Esophagus muscularis mucosa (tissue), 4 donors: Measurements from ENCODE around the gene XPA. TPM values are rescaled to one million over a fixed set of nuclear protein-coding genes. Genes with fewer than 3 reads are reported as not detected.

ENCODE experiments used
- DNase-seq: peaks from one replicate; pipeline ENCODE4 v3.0.0-alpha.2; 2017; ENCODE audit errors: extremely low spot score
- H3K27ac ChIP-seq, 4 donors: fragments of 200-600 bp; sonication (generic); replicated peaks in 1 of 4; 1 replicate in 3 of 4; 2 replicates in 1 of 4; pipeline ENCODE4 v1.5.1; 2016 to 2019; ENCODE audit warnings: mild to moderate bottlenecking in 1 of 4
- H3K27me3 ChIP-seq, 4 donors: fragments of 200-600 bp; sonication (generic); one replicate each; pipeline versions ENCODE4 v1.5.1 to v1.6.0; 2016 to 2019
- H3K36me3 ChIP-seq, 4 donors: fragments of 200-600 bp; sonication (generic); one replicate each; pipeline ENCODE4 v1.5.1; 2016 to 2019
- H3K4me1 ChIP-seq, 4 donors: fragments of 200-600 bp; sonication (generic); one replicate each; pipeline ENCODE4 v1.5.1; 2016 to 2019
- H3K4me3 ChIP-seq, 4 donors: fragments of 200-600 bp; sonication (generic); 1 replicate in 2 of 4; 2 replicates in 2 of 4; pipeline ENCODE4 v1.5.1; 2016 to 2019; ENCODE audit warnings: mild to moderate bottlenecking in 4 of 4, moderate library complexity in 1 of 4
- H3K9me3 ChIP-seq, 4 donors: fragments of 200-600 bp; sonication (generic); 1 replicate in 3 of 4; 2 replicates in 1 of 4; pipeline ENCODE4 v1.5.1; 2016 to 2019
- CTCF ChIP-seq, 3 experiments: fragments of 200-600 bp in 2 of 3; fragments of 450-650 bp in 1 of 3; sonication (generic) in 2 of 3; IDR thresholded peaks; one replicate each; pipeline ENCODE4 v1.5.1; 2017 to 2019; ENCODE audit warnings: antibody characterized with exemption in 3 of 3, mild to moderate bottlenecking in 2 of 3, moderate library complexity in 1 of 3
- EP300 ChIP-seq: sonication (generic); formaldehyde crosslinking; IDR thresholded peaks from one replicate; pipeline ENCODE4 v1.6.1; 2017; ENCODE audit warnings: antibody characterized with exemption
- POLR2A ChIP-seq: fragments of 450-650 bp; IDR thresholded peaks from one replicate; pipeline ENCODE4 v1.6.1; 2017; ENCODE audit warnings: antibody characterized with exemption, moderate library complexity, mild to moderate bottlenecking, low read depth
- POLR2AphosphoS5 ChIP-seq, 2 donors: sonication (generic); formaldehyde crosslinking; IDR thresholded peaks; one replicate each; pipeline ENCODE4 v1.6.1; 2017; ENCODE audit warnings: antibody characterized with exemption in 2 of 2
- WGBS: methylation state at CpG from one replicate; pipeline ENCODE4 v1.1.5; 2018; 5-methylcytosine and 5-hydroxymethylcytosine counted together
- intact Hi-C: fragments of 100-400 bp; cut with DNase I; formaldehyde crosslinking; loops from one replicate; pipeline ENCODE4 v1.15.1; 2023
- total RNA-seq, 4 donors: library from RNA; depleted of rRNA; stranded (reverse); fragments of >200 nt; gene quantifications; one replicate each; pipeline versions ENCODE4 v1.1.0 to v1.2.1, GENCODE V29; 2016

The XPA gene
- total RNA-seq, 4 donors from 2014 or later: 21.2 to 27.1 (median 22.9) TPM

GRCh38 chr9:97726716-97727115 is 29.6 kb upstream of the XPA start:
- WGBS: 93% methylated on average over 3 of the region's 5 CpGs
- DNase-seq: no peak
- H3K4me3 ChIP-seq: no peak overlapping the region
- H3K9me3 ChIP-seq: peaks cover 0 to 8% (median 2%) of the 10 kb centered on the region in 4 donors
- no peaks in the 10 kb centered on the region for H3K4me1 ChIP-seq
- no peak overlapping the region for H3K27ac ChIP-seq
- H3K27me3 ChIP-seq: peaks cover 0 to 4% (median 0%) of the 10 kb centered on the region in 4 donors
- intact Hi-C loops: no loop called here
- no peaks in the 10 kb centered on the region for H3K36me3 ChIP-seq
- no peak for TF ChIP-seq CTCF (IDR thresholded peaks at IDR 0.05)
- no peak for TF ChIP-seq EP300
- TF ChIP-seq POLR2A: no peak
- no peak for TF ChIP-seq POLR2AphosphoS5 (IDR thresholded peaks at IDR 0.05)

GRCh38 chr9:97723819-97724218 is 26.7 kb upstream of the XPA start:
- H3K9me3 ChIP-seq: peaks cover 0 to 5% (median 0%) of the 10 kb centered on the region in 4 donors
- TF ChIP-seq CTCF (IDR thresholded peaks at IDR 0.05): no peak
- TF ChIP-seq EP300: no peak
- no peak overlapping the region for H3K27ac ChIP-seq
- H3K36me3 ChIP-seq: no peaks in the 10 kb centered on the region
- intact Hi-C loops: no loop called here
- H3K4me1 ChIP-seq: peaks cover 0 to 4% (median 2%) of the 10 kb centered on the region in 4 donors
- no peak for DNase-seq
- no peaks in the 10 kb centered on the region for H3K27me3 ChIP-seq
- H3K4me3 ChIP-seq: no peak overlapping the region
- WGBS: 79% methylated on average over 2 of the region's 2 CpGs

- Histone ChIP-seq H3K27me3 (no peaks in the 10 kb centered on the region), H3K36me3 (no peaks in the 10 kb centered on the region), H3K4me3 (no peak overlapping the region), H3K4me1 (peaks cover 0 to 4% (median 2%) of the 10 kb centered on the region in 4 donors), H3K27ac (no peak overlapping the region), H3K9me3 (peaks cover 0 to 5% (median 0%) of the 10 kb centered on the region in 4 donors)
- WGBS: 64% methylated on average over 2 of the region's 2 CpGs
- intact Hi-C loops: no loop called here
- no peak for DNase-seq
- no peak for TF ChIP-seq POLR2AphosphoS5 (IDR thresholded peaks at IDR 0.05)
- no peak for TF ChIP-seq CTCF (IDR thresholded peaks at IDR 0.05)
- TF ChIP-seq EP300: no peak
- TF ChIP-seq POLR2A: no peak
These were observed 25.2 kb upstream of the XPA start for GRCh38 chr9:97722331-97722730.

GRCh38 chr9:97721396-97721795 is 24.3 kb upstream of the XPA start:
- peaks cover 0 to 4% (median 2%) of the 10 kb centered on the region in 4 donors for H3K4me1 ChIP-seq
- no peaks in the 10 kb centered on the region for H3K36me3 ChIP-seq
- H3K9me3 ChIP-seq: peaks cover 0 to 5% (median 0%) of the 10 kb centered on the region in 4 donors
- no peak for TF ChIP-seq POLR2A
- no peak for TF ChIP-seq POLR2AphosphoS5 (IDR thresholded peaks at IDR 0.05)
- TF ChIP-seq CTCF (IDR thresholded peaks at IDR 0.05): no peak
- TF ChIP-seq EP300: no peak
- no peak for DNase-seq
- H3K4me3 ChIP-seq: no peak overlapping the region
- H3K27me3 ChIP-seq: no peaks in the 10 kb centered on the region
- intact Hi-C loops: no loop called here
- no peak overlapping the region for H3K27ac ChIP-seq
- 75% methylated on average over 2 of the region's 2 CpGs for WGBS

- H3K27ac ChIP-seq: no peak overlapping the region
- DNase-seq: no peak
- H3K9me3 ChIP-seq: peaks cover 0 to 5% (median 0%) of the 10 kb centered on the region in 4 donors
- H3K27me3 ChIP-seq: no peaks in the 10 kb centered on the region
- 55% methylated on average over 3 of the region's 3 CpGs for WGBS
- H3K4me3 ChIP-seq: no peak overlapping the region
- peaks cover 0 to 4% (median 2%) of the 10 kb centered on the region in 4 donors for H3K4me1 ChIP-seq
- H3K36me3 ChIP-seq: no peaks in the 10 kb centered on the region
- intact Hi-C loops: no loop called here
- TF ChIP-seq CTCF (IDR thresholded peaks at IDR 0.05) (no peak), POLR2A (no peak), POLR2AphosphoS5 (IDR thresholded peaks at IDR 0.05) (no peak), EP300 (no peak)
These were observed 20.7 kb upstream of the XPA start for GRCh38 chr9:97717866-97718265.
